Motor neuron (in vitro differentiated cells): Measurements from ENCODE around the gene KNDC1. TPM values are rescaled to one million over a fixed set of nuclear protein-coding genes. Genes with fewer than 3 reads are reported as not detected.
"Not testable (repeated sequence)": the region's sequence is repeated elsewhere in the genome, so short reads cannot be mapped to it uniquely, and the experiment has no call there.

Experiments
- ATAC-seq, 8 experiments: fragments of 200-7000 bp; cut with Tn5 transposase; replicated peaks in 6 of 8; 2 replicates each; pipeline ENCODE4 v1.8.0; 2021; ENCODE audit warnings: mild to moderate bottlenecking in 8 of 8, moderate library complexity in 8 of 8
- H3K27ac ChIP-seq, 2 donors: fragments of 250-450 bp; sonication (Bioruptor Pico); 2 replicates each; pipeline ENCODE4 v1.9.0; 2021; ENCODE audit warnings: antibody characterized with exemption in 2 of 2, mild to moderate bottlenecking in 2 of 2, moderate library complexity in 1 of 2
- H3K4me1 ChIP-seq, 2 donors: fragments of 250-450 bp; sonication (Bioruptor Pico); replicated peaks in 1 of 2; 2 replicates each; pipeline ENCODE4 v1.6.1; 2021; ENCODE audit warnings: antibody characterized with exemption in 2 of 2, mild to moderate bottlenecking in 2 of 2, moderate library complexity in 1 of 2
- H3K4me3 ChIP-seq, 5 donors: fragments of 250-450 bp; sonication (Bioruptor Pico); 2 replicates each; pipeline ENCODE4 v1.9.0; 2021; ENCODE audit warnings: antibody characterized with exemption in 5 of 5, mild to moderate bottlenecking in 5 of 5, moderate library complexity in 4 of 5
- WGBS, 10 experiments: fragments of 450-650 bp; shearing (Covaris generic); methylation state at CpG; one replicate each; pipeline ENCODE4 v1.0.0; 2022; 5-methylcytosine and 5-hydroxymethylcytosine counted together
- in situ Hi-C, 9 experiments: fragments of 400-800 bp; cut with MboI; loops; one replicate each; pipeline ENCODE4 v1.15.0; 2021; ENCODE audit warnings: low sequenced_read_pairs in 9 of 9, low pct_unique_long_range_greater_than_20kb in 2 of 9; ENCODE audit not compliant: unreplicated experiment in 9 of 9
- total RNA-seq, 8 experiments: library from RNA; unstranded; fragments of 300-600 nt; gene quantifications; 2 replicates each; pipeline versions ENCODE4 v1.2.3 to v1.2.4, GENCODE V29; 2022

Gene KNDC1
- total RNA-seq, 8 experiments from 2014 or later, result 0.15 to 14.6 (median 4.2) TPM

GRCh38 chr10:133263674-133264073 is 103.7 kb downstream of the KNDC1 start:
- Histone ChIP-seq H3K27ac (no peak overlapping the region), H3K4me3 (no peak overlapping the region), H3K4me1 (peaks cover 26 to 56% of the 10 kb centered on the region in 2 donors)
- in situ Hi-C loops, result no loop called here
- 60 to 100% (median 75%) methylated on average over 1 to 10 of the region's 10 CpGs; no CpG with 5 or more reads in 7 of the 10 experiments for WGBS, 10 experiments
- ATAC-seq, result no peak

GRCh38 chr10:133264461-133264860 is 104.4 kb downstream of the KNDC1 start:
- WGBS, 10 experiments, result 60 to 90% (median 76%) methylated on average over 1 to 4 of the region's 9 CpGs; no CpG with 5 or more reads in 5 of the 10 experiments
- in situ Hi-C loops, result no loop called here

GRCh38 chr10:133265052-133265451 is 105.0 kb downstream of the KNDC1 start:
- WGBS, 10 experiments, result 100% methylated on average over 1 to 2 of the region's 10 CpGs; no CpG with 5 or more reads in 4 of the 10 experiments
- ATAC-seq, H3K27ac ChIP-seq, H3K4me3 ChIP-seq, in situ Hi-C loops: not testable (repeated sequence)
- peaks cover 17 to 42% of the 10 kb centered on the region in 2 donors for H3K4me1 ChIP-seq

More at GRCh38 chr10:133264461-133264860, 104.4 kb downstream of the KNDC1 start:
- Histone ChIP-seq H3K4me3 (no peak overlapping the region), H3K27ac (no peak overlapping the region), H3K4me1 (peaks cover 21 to 48% of the 10 kb centered on the region in 2 donors)
- no peak for ATAC-seq

- 80 to 100% (median 89%) methylated on average over 1 to 9 of the region's 21 CpGs; no CpG with 5 or more reads in 4 of the 10 experiments for WGBS, 10 experiments
- ATAC-seq, result no peak
- in situ Hi-C loops, result no loop called here
- peaks cover 15 to 32% of the 10 kb centered on the region in 2 donors for H3K4me1 ChIP-seq
- no peak overlapping the region for H3K4me3 ChIP-seq
- H3K27ac ChIP-seq, result no peak overlapping the region
Observed at GRCh38 chr10:133266056-133266795, 106.2 kb downstream of the KNDC1 start.

- Histone ChIP-seq H3K4me1 (peaks cover 11 to 25% of the 10 kb centered on the region in 2 donors), H3K27ac (no peak overlapping the region), H3K4me3 (no peak overlapping the region)
- WGBS, 10 experiments, result 70% methylated on average over 2 of the region's 14 CpGs; no CpG with 5 or more reads in 9 of the 10 experiments
- in situ Hi-C loops, result no loop called here
- ATAC-seq, result no peak
Observed at GRCh38 chr10:133267293-133267692, 107.3 kb downstream of the KNDC1 start.

- in situ Hi-C loops, result no loop called here
- WGBS, 10 experiments, result no CpG with 5 or more reads among the region's 22 CpGs
- ATAC-seq, result peak in 2 of 8 experiments; percentile 3 to 4
Observed at GRCh38 chr10:133267829-133268228, 107.8 kb downstream of the KNDC1 start.

GRCh38 chr10:133268532-133268931 is 108.5 kb downstream of the KNDC1 start:
- no peak overlapping the region for H3K27ac ChIP-seq
- peaks cover 0 to 13% of the 10 kb centered on the region in 2 donors for H3K4me1 ChIP-seq
- WGBS, 10 experiments, result 76 to 78% methylated on average over 5 to 7 of the region's 22 CpGs; no CpG with 5 or more reads in 8 of the 10 experiments
- in situ Hi-C loops, result no loop called here
- ATAC-seq, result no peak
- H3K4me3 ChIP-seq, result no peak overlapping the region

More at GRCh38 chr10:133267829-133268228, 107.8 kb downstream of the KNDC1 start:
- Histone ChIP-seq H3K4me1 (peaks cover 6 to 20% of the 10 kb centered on the region in 2 donors), H3K4me3 (no peak overlapping the region), H3K27ac (no peak overlapping the region)

GRCh38 chr10:133269367-133269766 is 109.3 kb downstream of the KNDC1 start:
- Histone ChIP-seq H3K4me3 (no peak overlapping the region), H3K27ac (no peak overlapping the region), H3K4me1 (peaks cover 0 to 10% of the 10 kb centered on the region in 2 donors)
- ATAC-seq, result peak in 1 of 8 experiments; percentile 4
- whole genome bisulfite sequencing, 10 experiments, result 80% methylated on average over 1 of the region's 26 CpGs; no CpG with 5 or more reads in 9 of the 10 experiments
- in situ Hi-C loops, result no loop called here

GRCh38 chr10:133270204-133270603 is 110.2 kb downstream of the KNDC1 start:
- ATAC-seq, result no peak
- in situ Hi-C loops, result no loop called here
- no peak overlapping the region for H3K27ac ChIP-seq
- no peak overlapping the region for H3K4me3 ChIP-seq
- peaks cover 2 to 16% of the 10 kb centered on the region in 2 donors for H3K4me1 ChIP-seq
- 67 to 90% (median 90%) methylated on average over 2 to 3 of the region's 20 CpGs; no CpG with 5 or more reads in 7 of the 10 experiments for WGBS, 10 experiments

GRCh38 chr10:133270773-133271297 is 110.8 kb downstream of the KNDC1 start:
- H3K4me3 ChIP-seq, result no peak overlapping the region
- in situ Hi-C loops, result no loop called here
- no peak for ATAC-seq
- H3K27ac ChIP-seq, result no peak overlapping the region
- 70 to 80% methylated on average over 1 to 2 of the region's 19 CpGs; no CpG with 5 or more reads in 8 of the 10 experiments for WGBS, 10 experiments
- H3K4me1 ChIP-seq, result peaks cover 2 to 23% of the 10 kb centered on the region in 2 donors

- Histone ChIP-seq H3K4me3 (no peak overlapping the region), H3K4me1 (peaks cover 3 to 31% of the 10 kb centered on the region in 2 donors), H3K27ac (no peak overlapping the region)
- WGBS, 10 experiments, result 17 to 80% methylated on average over 1 to 4 of the region's 35 CpGs; no CpG with 5 or more reads in 8 of the 10 experiments
- ATAC-seq, result no peak
- in situ Hi-C loops, result no loop called here
Observed at GRCh38 chr10:133271521-133272300, 111.7 kb downstream of the KNDC1 start.

GRCh38 chr10:133272301-133272963 is 112.4 kb downstream of the KNDC1 start:
- Histone ChIP-seq H3K27ac (no peak overlapping the region), H3K4me1 (peaks cover 6 to 35% of the 10 kb centered on the region in 2 donors), H3K4me3 (no peak overlapping the region)
- in situ Hi-C loops, result no loop called here
- no peak for ATAC-seq
- WGBS, 10 experiments, result 0 to 90% methylated on average over 1 to 4 of the region's 29 CpGs; no CpG with 5 or more reads in 8 of the 10 experiments
